SK-N-SH (cell line): ENCODE data around the gene PTPN5. TPM values are rescaled to one million over a fixed set of nuclear protein-coding genes. Genes with fewer than 3 reads are reported as not detected.

Experiments
- CTCF ChIA-PET: fragments of 300-600, 350-600 bp; formaldehyde crosslinking; extraction: SDS; loops from one replicate; lab custom pipeline; 2021; lab: Yijun Ruan, JAX
- POLR2A ChIA-PET: fragments of 350-600 bp; sonication (Branson Sonifier 250); formaldehyde crosslinking; extraction: SDS; loops from one replicate; lab custom pipeline; 2020; ENCODE audit warnings: antibody characterized with exemption, inconsistent platforms; lab: Yijun Ruan, JAX
- DNase-seq: peaks from one replicate; pipeline ENCODE4 v3.0.0; 2012
- H2AFZ ChIP-seq: fragments of 200-600 bp; sonication (generic); 2 replicates; pipeline ENCODE4 v1.8.1; 2016; ENCODE audit warnings: antibody characterized with exemption, mild to moderate bottlenecking, low read depth
- H3F3A ChIP-seq: fragments of 200-600 bp; sonication (generic); replicated peaks from 2 replicates; pipeline ENCODE3; 2016; ENCODE audit warnings: antibody characterized with exemption, mild to moderate bottlenecking; ENCODE audit not compliant: insufficient read depth
- H3K27ac ChIP-seq, 2 experiments: fragments of 200-500 bp in 1 of 2; fragments of 200-600 bp in 1 of 2; sonication (Bioruptor generic) in 1 of 2; sonication (generic), shearing (Covaris generic) in 1 of 2; 2 replicates each; pipeline versions ENCODE4 v1.5.1 to v1.6.1; 2014 to 2016; ENCODE audit warnings: low read depth in 2 of 2, inconsistent platforms in 1 of 2, low read length in 1 of 2, mild to moderate bottlenecking in 1 of 2, mixed read lengths in 1 of 2
- H3K27me3 ChIP-seq: fragments of 200-600 bp; sonication (generic), shearing (Covaris generic); 2 replicates; pipeline ENCODE4 v1.6.1; 2016; ENCODE audit warnings: mixed run types; ENCODE audit not compliant: insufficient read depth
- H3K36me3 ChIP-seq, 2 experiments: fragments of 200-500 bp in 1 of 2; fragments of 200-600 bp in 1 of 2; sonication (Bioruptor generic) in 1 of 2; sonication (generic) in 1 of 2; replicated peaks in 1 of 2; 2 replicates each; pipeline versions ENCODE3 to v1.5.1; 2014 to 2016; ENCODE audit warnings: low read length in 1 of 2, mild to moderate bottlenecking in 1 of 2; ENCODE audit not compliant: insufficient read depth in 2 of 2, control insufficient read depth in 1 of 2
- H3K4me1 ChIP-seq, 2 experiments: fragments of 200-500 bp in 1 of 2; fragments of 200-600 bp in 1 of 2; sonication (Bioruptor generic) in 1 of 2; sonication (generic), shearing (Covaris generic) in 1 of 2; 2 replicates each; pipeline versions ENCODE4 v1.5.1 to v1.6.1; 2014 to 2016; ENCODE audit warnings: low read depth in 1 of 2, low read length in 1 of 2, mixed run types in 1 of 2; ENCODE audit not compliant: insufficient read depth in 2 of 2, control insufficient read depth in 1 of 2
- H3K4me2 ChIP-seq: fragments of 200-600 bp; sonication (generic), shearing (Covaris generic); 2 replicates; pipeline ENCODE4 v1.6.1; 2017; ENCODE audit warnings: mixed run types
- H3K4me3 ChIP-seq, 2 experiments: fragments of 200-500 bp in 1 of 2; fragments of 200-600 bp in 1 of 2; sonication (Bioruptor generic) in 1 of 2; sonication (generic), shearing (Covaris generic) in 1 of 2; 2 replicates each; pipeline versions ENCODE4 v1.5.1 to v1.8.1; 2014 to 2016; ENCODE audit warnings: low read depth in 2 of 2, inconsistent platforms in 1 of 2, low read length in 1 of 2, mild to moderate bottlenecking in 1 of 2, mixed read lengths in 1 of 2, moderate library complexity in 1 of 2
- H3K79me2 ChIP-seq: fragments of 200-600 bp; sonication (generic); 2 replicates; pipeline ENCODE4 v1.8.1; 2017; ENCODE audit warnings: mild to moderate bottlenecking; ENCODE audit not compliant: insufficient read depth
- H3K9ac ChIP-seq: fragments of 200-600 bp; sonication (generic); 2 replicates; pipeline ENCODE4 v1.6.1; 2017; ENCODE audit warnings: mixed run types
- H3K9me2 ChIP-seq: fragments of 200-600 bp; sonication (generic); 2 replicates; pipeline ENCODE4 v1.6.1; 2017; ENCODE audit warnings: mixed run types
- H3K9me3 ChIP-seq: fragments of 200-600 bp; sonication (generic); 2 replicates; pipeline ENCODE4 v1.6.1; 2017; ENCODE audit warnings: mixed run types, mild to moderate bottlenecking, moderate library complexity
- H4K20me1 ChIP-seq: fragments of 200-600 bp; sonication (generic); 2 replicates; pipeline ENCODE4 v1.6.1; 2017; ENCODE audit warnings: mild to moderate bottlenecking, mixed run types; ENCODE audit not compliant: insufficient read depth
- ELF1 ChIP-seq: IDR thresholded peaks from 2 replicates; pipeline ENCODE4 v1.4.0; 2012
- FOSL2 ChIP-seq: IDR thresholded peaks from 2 replicates; pipeline ENCODE4 v1.4.0; 2012; ENCODE audit warnings: low read depth, mild to moderate bottlenecking, moderate library complexity, borderline replicate concordance
- FOXM1 ChIP-seq: IDR thresholded peaks from 2 replicates; pipeline ENCODE4 v1.4.0; 2012; ENCODE audit warnings: low read depth, mild to moderate bottlenecking
- GATA2 ChIP-seq: sonication (generic); formaldehyde crosslinking; IDR thresholded peaks from 2 replicates; pipeline ENCODE4 v1.5.0; 2020; ENCODE audit warnings: mild to moderate bottlenecking, missing genetic modification reagents
- NRF1 ChIP-seq: IDR thresholded peaks from 2 replicates; pipeline ENCODE4 v1.6.1; 2012; ENCODE audit warnings: low read depth, mild to moderate bottlenecking, low read length
- RCOR1 ChIP-seq: fragments of 150-350 bp; IDR thresholded peaks from 2 replicates; pipeline ENCODE4 v1.6.1; 2017; ENCODE audit warnings: antibody characterized with exemption, low read length
- REST ChIP-seq: IDR thresholded peaks from 2 replicates; pipeline ENCODE4 v1.6.1; 2012; ENCODE audit warnings: mild to moderate bottlenecking, low read depth, low read length, moderate library complexity
- RXRA ChIP-seq: IDR thresholded peaks from 2 replicates; pipeline ENCODE4 v1.4.0; 2012; ENCODE audit warnings: low read depth, mild to moderate bottlenecking, borderline replicate concordance
- USF1 ChIP-seq: IDR thresholded peaks from 2 replicates; pipeline ENCODE4 v1.4.0; 2012; ENCODE audit warnings: low read depth, borderline replicate concordance
- WGBS: methylation state at CpG from one replicate; pipeline ENCODE4 v1.1.6; 2017; ENCODE audit warnings: low lambda C conversion rate; 5-methylcytosine and 5-hydroxymethylcytosine counted together
- polyA plus RNA-seq, 3 experiments: library from polyadenylated mRNA; depleted of rRNA; stranded (reverse); fragments of >200 nt; gene quantifications; 2 replicates each; pipeline ENCODE4 v1.2.3, GENCODE V29; 2012

The PTPN5 gene
- polyA plus RNA-seq, 1 of the 3 experiments (the other 2 are of a cell fraction): not detected

GRCh38 chr11:18703001-18703763 is 88.4 kb downstream of the PTPN5 start:
- Histone ChIP-seq H3K4me2 (no peak overlapping the region), H4K20me1 (no peaks in the 10 kb centered on the region), H3K9ac (no peak overlapping the region), H3K4me3 (no peak overlapping the region), H3K27me3 (peaks cover 9% of the 10 kb centered on the region; the same call in 1 of the 2 replicates), H3K79me2 (no peaks in the 10 kb centered on the region), H3F3A (no peaks in the 10 kb centered on the region), H3K4me1 (peaks cover 0 to 34% of the 10 kb centered on the region in 2 experiments; a peak in 2 of 4 replicates), H3K27ac (no peak overlapping the region), H3K36me3 (no peaks in the 10 kb centered on the region), H3K9me3 (no peaks in the 10 kb centered on the region), H2AFZ (no peak overlapping the region), H3K9me2 (no peaks in the 10 kb centered on the region)
- WGBS: 25% methylated on average over 1 of the region's 2 CpGs
- no peak for TF ChIP-seq NRF1
- no peak for TF ChIP-seq FOSL2
- no peak for TF ChIP-seq REST
- no peak for TF ChIP-seq USF1
- TF ChIP-seq FOXM1: no peak
- TF ChIP-seq RXRA: no peak
- no peak for TF ChIP-seq RCOR1
- ChIA-PET CTCF (interaction anchor here (4.9 kb wide), 1 partner anchor 18 kb away, joined by 25 read pairs; no protein-coding TSS in a partner anchor), POLR2A (no interaction called here)
- no peak for DNase-seq

- ChIA-PET POLR2A (no interaction called here), CTCF (interaction anchor here (1.1 to 1.3 kb wide), 2 partner anchors 26 to 31 kb away, joined by 3 read pairs; no protein-coding TSS in a partner anchor)
- H4K20me1 ChIP-seq: no peaks in the 10 kb centered on the region
- H3K27me3 ChIP-seq: peaks cover 4% of the 10 kb centered on the region; the same call in 1 of the 2 replicates
- no peaks in the 10 kb centered on the region for H3K9me3 ChIP-seq
- no peak overlapping the region for H3K4me2 ChIP-seq
- H2AFZ ChIP-seq: no peak overlapping the region
- H3K4me1 ChIP-seq: peaks cover 0 to 34% of the 10 kb centered on the region in 2 experiments; a peak in 2 of 4 replicates
- no peaks in the 10 kb centered on the region for H3K79me2 ChIP-seq
- no peak for DNase-seq
- no peaks in the 10 kb centered on the region for H3K36me3 ChIP-seq
- TF ChIP-seq ELF1: no peak
- TF ChIP-seq GATA2 (CRISPR knock-in tag): no peak
- TF ChIP-seq, all 33 proteins: peak for 0
- no peaks in the 10 kb centered on the region for H3K9me2 ChIP-seq
- WGBS: 83% methylated on average over 11 of the region's 17 CpGs
- H3K9ac ChIP-seq: no peak overlapping the region
- no peak overlapping the region for H3K27ac ChIP-seq
- H3F3A ChIP-seq: no peaks in the 10 kb centered on the region
- no peak overlapping the region for H3K4me3 ChIP-seq
These were observed 89.9 kb downstream of the PTPN5 start for GRCh38 chr11:18701614-18702216.
